Activated naive CD4-positive, alpha-beta T cell treated with anti-CD3 and anti-CD28 coated beads, Interleukin-2, amount 50 U/mL, for 72 hours (primary cell): Measurements from ENCODE around the gene VPS37D. TPM values are rescaled to one million over a fixed set of nuclear protein-coding genes. Genes with fewer than 3 reads are reported as not detected.
"Not testable (repeated sequence)": the region's sequence is repeated elsewhere in the genome, so short reads cannot be mapped to it uniquely, and the experiment has no call there.

Experiments used
- ATAC-seq, 2 donors: fragments of 150-1000 bp; cut with Tn5 transposase; 2 replicates each; pipeline ENCODE4 v1.10.0; 2021; ENCODE audit warnings: mild to moderate bottlenecking in 2 of 2, moderate library complexity in 2 of 2
- DNase-seq, 2 donors: peaks; one replicate each; pipeline ENCODE4 v3.0.0; 2021 to 2022; ENCODE audit warnings: low spot score in 2 of 2
- H3K27ac Mint-ChIP-seq, 2 donors: one replicate each; pipeline ENCODE4 v1.8.0; 2022; ENCODE audit warnings: mild to moderate bottlenecking in 2 of 2, mixed read lengths in 2 of 2
- H3K36me3 Mint-ChIP-seq, 2 donors: one replicate each; pipeline ENCODE4 v1.8.0; 2022; ENCODE audit warnings: mixed read lengths in 2 of 2
- H3K9me3 Mint-ChIP-seq, 2 donors: one replicate each; pipeline ENCODE4 v1.8.0; 2022; ENCODE audit warnings: mixed read lengths in 2 of 2
- total RNA-seq, 2 donors: library from RNA; stranded (reverse); gene quantifications; one replicate each; pipeline ENCODE4 v1.2.3, GENCODE V29; 2022

The VPS37D gene
- total RNA-seq, 2 donors from 2014 or later = 0.95 TPM; not detected in 1

- no peak for ATAC-seq
- no peaks in the 10 kb centered on the region for H3K9me3 Mint-ChIP-seq
- no peak overlapping the region for H3K27ac Mint-ChIP-seq
- no peaks in the 10 kb centered on the region for H3K36me3 Mint-ChIP-seq
- no peak for DNase-seq
Measured at GRCh38 chr7:73708961-73709549, 41.4 kb downstream of the VPS37D start.

GRCh38 chr7:73712773-73713172, 45.1 kb downstream of the VPS37D start:
- Mint-ChIP-seq H3K9me3 (no peaks in the 10 kb centered on the region), H3K27ac (no peak overlapping the region), H3K36me3 (no peaks in the 10 kb centered on the region)
- ATAC-seq (no peak), DNase-seq (no peak)

- not testable (repeated sequence) for ATAC-seq, DNase-seq, H3K9me3 Mint-ChIP-seq, H3K36me3 Mint-ChIP-seq, H3K27ac Mint-ChIP-seq
Measured at GRCh38 chr7:73713319-73713718, 45.7 kb downstream of the VPS37D start.

- Mint-ChIP-seq H3K9me3 (no peaks in the 10 kb centered on the region), H3K27ac (no peak overlapping the region), H3K36me3 (no peaks in the 10 kb centered on the region)
- peak in 1 of 2 donors; percentile 59 for DNase-seq
- ATAC-seq = peak; percentile 62 to 75
Measured at GRCh38 chr7:73715648-73716317, 48.2 kb downstream of the VPS37D start.

- no peaks in the 10 kb centered on the region for H3K36me3 Mint-ChIP-seq
- no peak overlapping the region for H3K27ac Mint-ChIP-seq
- DNase-seq (no peak), ATAC-seq (no peak)
- H3K9me3 Mint-ChIP-seq = no peaks in the 10 kb centered on the region
Measured at GRCh38 chr7:73716318-73716890, 48.8 kb downstream of the VPS37D start.

- H3K9me3 Mint-ChIP-seq = no peaks in the 10 kb centered on the region
- H3K27ac Mint-ChIP-seq = peak overlapping the region in 1 of 2 donors; percentile 50
- ATAC-seq (no peak), DNase-seq (no peak)
- no peaks in the 10 kb centered on the region for H3K36me3 Mint-ChIP-seq
Measured at GRCh38 chr7:73717025-73717807, 49.6 kb downstream of the VPS37D start.

- peak; percentile 71 to 86 for ATAC-seq
- peak; percentile 73 to 88 for DNase-seq
- Mint-ChIP-seq H3K9me3 (no peaks in the 10 kb centered on the region), H3K36me3 (no peaks in the 10 kb centered on the region), H3K27ac (peak overlapping the region; percentile 50 to 62)
Measured at GRCh38 chr7:73717991-73718405, 50.4 kb downstream of the VPS37D start.

- Mint-ChIP-seq H3K27ac (peak overlapping the region in 1 of 2 donors; percentile 50), H3K9me3 (no peaks in the 10 kb centered on the region), H3K36me3 (no peaks in the 10 kb centered on the region)
- ATAC-seq (peak in 1 of 2 donors; percentile 2), DNase-seq (peak in 1 of 2 donors; percentile 39)
Measured at GRCh38 chr7:73718438-73718881, 50.8 kb downstream of the VPS37D start.

GRCh38 chr7:73718905-73719805, 51.5 kb downstream of the VPS37D start, which contains the start of gene STX1A:
Gene STX1A (minus strand): TSS chr7:73719669. CDS start chr7:73719631, 38 bp downstream.
- Mint-ChIP-seq H3K9me3 (no peaks in the 10 kb centered on the region), H3K36me3 (no peaks in the 10 kb centered on the region), H3K27ac (peak within 1 kb of the TSS; percentile 50 to 65)
- peak; percentile 75 to 76 for DNase-seq
- ATAC-seq = peak; percentile 50 to 74

- DNase-seq = no peak
- H3K36me3 Mint-ChIP-seq = no peaks in the 10 kb centered on the region
- ATAC-seq = no peak
- no peaks in the 10 kb centered on the region for H3K9me3 Mint-ChIP-seq
- no peak overlapping the region for H3K27ac Mint-ChIP-seq
Measured at GRCh38 chr7:73719806-73720169, 52.2 kb downstream of the VPS37D start.

- H3K9me3 Mint-ChIP-seq, H3K36me3 Mint-ChIP-seq, ATAC-seq, DNase-seq: not testable (repeated sequence)
- peak overlapping the region in 1 of 2 donors; percentile 65 for H3K27ac Mint-ChIP-seq
Measured at GRCh38 chr7:73720443-73720842, 52.8 kb downstream of the VPS37D start.

- no peaks in the 10 kb centered on the region for H3K36me3 Mint-ChIP-seq
- no peak for DNase-seq
- no peaks in the 10 kb centered on the region for H3K9me3 Mint-ChIP-seq
- H3K27ac Mint-ChIP-seq = no peak overlapping the region
- no peak for ATAC-seq
Measured at GRCh38 chr7:73721377-73721817, 53.8 kb downstream of the VPS37D start.

Other genes with a start within 250 kb of the VPS37D start
- gene FZD9, start 234.1 kb upstream of the VPS37D start, total RNA-seq = under 1 TPM; 0.09 to 0.23 TPM
- gene BAZ1B, start 145.5 kb upstream of the VPS37D start, total RNA-seq = 10 to 100 TPM; 76.0 to 90.8 TPM
- gene BCL7B, start 110.1 kb upstream of the VPS37D start, total RNA-seq = 10 to 100 TPM; 51.5 to 60.1 TPM
- gene TBL2, start 89.3 kb upstream of the VPS37D start, total RNA-seq = 10 to 100 TPM; 33.3 to 35.2 TPM
- not detected for gene MLXIPL, start 43.3 kb upstream of the VPS37D start, total RNA-seq
- 1 to 10 TPM; 3.7 to 7.5 TPM for gene DNAJC30, start 15.6 kb downstream of the VPS37D start, total RNA-seq
- gene BUD23, start 15.8 kb downstream of the VPS37D start, total RNA-seq = 10 to 100 TPM; 91.8 to 97.9 TPM
- 10 to 100 TPM in 1 of 2 donors, 1 to 10 TPM in 1; 8.8 to 14.0 TPM for gene STX1A, start 51.8 kb downstream of the VPS37D start, total RNA-seq
- 10 to 100 TPM; 17.3 to 18.1 TPM for gene ABHD11, start 71.0 kb downstream of the VPS37D start, total RNA-seq
- gene CLDN3, start 102.4 kb downstream of the VPS37D start, total RNA-seq = not detected
- under 1 TPM; 0.10 to 0.57 TPM for gene CLDN4, start 163.2 kb downstream of the VPS37D start, total RNA-seq
- 1 to 10 TPM in 1 of 2 donors, under 1 TPM in 1; 0.50 to 3.4 TPM for gene METTL27, start 174.7 kb downstream of the VPS37D start, total RNA-seq
- gene TMEM270, start 193.3 kb downstream of the VPS37D start, total RNA-seq = not detected